Natural killer cell (primary cell): ENCODE results near the gene CAPZA2. TPM values are rescaled to one million over a fixed set of nuclear protein-coding genes. Genes with fewer than 3 reads are reported as not detected.

Experiments used
- ATAC-seq, 3 donors: fragments of 150-1000 bp in 2 of 3; fragments of 200-7000 bp in 1 of 3; cut with Tn5 transposase; 1 replicate in 1 of 3; 2 replicates in 2 of 3; pipeline ENCODE4 v1.10.0; 2021; ENCODE audit warnings: mild to moderate bottlenecking in 2 of 3, moderate library complexity in 2 of 3
- DNase-seq, 2 donors: peaks; one replicate each; pipeline versions ENCODE4 v3.0.0 to v3.0.0-alpha.2; 2013 to 2021; ENCODE audit warnings: mixed read lengths in 1 of 2
- H3K27ac ChIP-seq: one replicate; pipeline ENCODE4 v1.5.1; 2013; ENCODE audit warnings: mild to moderate bottlenecking, low read length
- H3K27me3 ChIP-seq: one replicate; pipeline ENCODE4 v1.6.1; 2013; ENCODE audit warnings: low read length; ENCODE audit not compliant: control insufficient read depth, insufficient read depth
- H3K36me3 ChIP-seq: one replicate; pipeline ENCODE4 v1.6.1; 2013; ENCODE audit warnings: low read length; ENCODE audit not compliant: control insufficient read depth, insufficient read depth
- H3K4me1 ChIP-seq: one replicate; pipeline ENCODE4 v1.6.1; 2013; ENCODE audit warnings: low read length; ENCODE audit not compliant: control insufficient read depth, insufficient read depth
- H3K4me3 ChIP-seq: one replicate; pipeline ENCODE4 v1.5.1; 2013; ENCODE audit warnings: low read length
- H3K9me3 ChIP-seq: one replicate; pipeline ENCODE4 v1.6.1; 2013; ENCODE audit warnings: low read length; ENCODE audit not compliant: control insufficient read depth, insufficient read depth
- H3K27ac Mint-ChIP-seq, 2 donors: one replicate each; pipeline ENCODE4 v1.8.0; 2022; ENCODE audit warnings: mild to moderate bottlenecking in 2 of 2, mixed read lengths in 2 of 2, moderate library complexity in 1 of 2
- H3K27me3 Mint-ChIP-seq, 2 donors: one replicate each; pipeline ENCODE4 v1.8.0; 2022; ENCODE audit warnings: low read depth in 2 of 2, mixed read lengths in 2 of 2
- H3K36me3 Mint-ChIP-seq: one replicate; pipeline ENCODE4 v1.8.0; 2022; ENCODE audit warnings: mixed read lengths
- H3K4me1 Mint-ChIP-seq, 2 donors: one replicate each; pipeline ENCODE4 v1.8.0; 2022; ENCODE audit warnings: mixed read lengths in 2 of 2
- H3K4me3 Mint-ChIP-seq: one replicate; pipeline ENCODE4 v1.8.0; 2022; ENCODE audit warnings: mild to moderate bottlenecking, moderate library complexity, mixed read lengths
- H3K9me3 Mint-ChIP-seq, 2 donors: one replicate each; pipeline ENCODE4 v1.8.0; 2022; ENCODE audit warnings: mixed read lengths in 2 of 2
- WGBS: methylation state at CpG from one replicate; pipeline ENCODE4 v1.1.7; 2013; ENCODE audit warnings: missing lambda C conversion rate; ENCODE audit not compliant: insufficient coverage; 5-methylcytosine and 5-hydroxymethylcytosine counted together
- intact Hi-C: fragments of 100-400 bp; cut with micrococcal nuclease; formaldehyde crosslinking; loops from one replicate; pipeline ENCODE4 v1.14.2; 2022
- total RNA-seq, 4 donors: library from RNA; stranded (reverse); fragments of 120-200 nt in 1 of 4; gene quantifications; one replicate each; pipeline versions ENCODE4 v1.2.3 to v1.2.4, GENCODE V29; 2013 to 2022
- TF ChIP-seq, protein P1 (sequence below): fragments of 200-600 bp; IDR thresholded peaks from one replicate; pipeline ENCODE4 v1.8.0; 2022; ENCODE audit warnings: antibody characterized with exemption

CAPZA2 gene
- total RNA-seq, 3 donors from 2014 or later (not counting 1 experiment from before 2014, with no cell fraction given): 97.0 to 135 (median 131) TPM

- no peaks in the 10 kb centered on the region for H3K9me3 ChIP-seq
- ATAC-seq (no peak), DNase-seq (no peak)
- no peaks in the 10 kb centered on the region for H3K4me1 ChIP-seq
- peaks cover 0 to 9% of the 10 kb centered on the region in 2 donors for H3K4me1 Mint-ChIP-seq
- no peaks in the 10 kb centered on the region for H3K9me3 Mint-ChIP-seq
- TF ChIP-seq, protein P1, sequence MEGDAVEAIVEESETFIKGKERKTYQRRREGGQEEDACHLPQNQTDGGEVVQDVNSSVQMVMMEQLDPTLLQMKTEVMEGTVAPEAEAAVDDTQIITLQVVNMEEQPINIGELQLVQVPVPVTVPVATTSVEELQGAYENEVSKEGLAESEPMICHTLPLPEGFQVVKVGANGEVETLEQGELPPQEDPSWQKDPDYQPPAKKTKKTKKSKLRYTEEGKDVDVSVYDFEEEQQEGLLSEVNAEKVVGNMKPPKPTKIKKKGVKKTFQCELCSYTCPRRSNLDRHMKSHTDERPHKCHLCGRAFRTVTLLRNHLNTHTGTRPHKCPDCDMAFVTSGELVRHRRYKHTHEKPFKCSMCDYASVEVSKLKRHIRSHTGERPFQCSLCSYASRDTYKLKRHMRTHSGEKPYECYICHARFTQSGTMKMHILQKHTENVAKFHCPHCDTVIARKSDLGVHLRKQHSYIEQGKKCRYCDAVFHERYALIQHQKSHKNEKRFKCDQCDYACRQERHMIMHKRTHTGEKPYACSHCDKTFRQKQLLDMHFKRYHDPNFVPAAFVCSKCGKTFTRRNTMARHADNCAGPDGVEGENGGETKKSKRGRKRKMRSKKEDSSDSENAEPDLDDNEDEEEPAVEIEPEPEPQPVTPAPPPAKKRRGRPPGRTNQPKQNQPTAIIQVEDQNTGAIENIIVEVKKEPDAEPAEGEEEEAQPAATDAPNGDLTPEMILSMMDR: no peak
- intact Hi-C loops: no loop called here
- H3K4me3 Mint-ChIP-seq: no peak overlapping the region
- no peaks in the 10 kb centered on the region for H3K27me3 Mint-ChIP-seq
- H3K4me3 ChIP-seq: no peak overlapping the region
- peak overlapping the region in 1 of 2 donors; percentile 2 for H3K27ac Mint-ChIP-seq
- H3K36me3 Mint-ChIP-seq: peaks cover 8% of the 10 kb centered on the region
- H3K27me3 ChIP-seq: no peaks in the 10 kb centered on the region
- no peak overlapping the region for H3K27ac ChIP-seq
- H3K36me3 ChIP-seq: peaks cover 24% of the 10 kb centered on the region
These were observed 58.0 kb downstream of the CAPZA2 start for GRCh38 chr7:116920359-116920758.

DNA sequence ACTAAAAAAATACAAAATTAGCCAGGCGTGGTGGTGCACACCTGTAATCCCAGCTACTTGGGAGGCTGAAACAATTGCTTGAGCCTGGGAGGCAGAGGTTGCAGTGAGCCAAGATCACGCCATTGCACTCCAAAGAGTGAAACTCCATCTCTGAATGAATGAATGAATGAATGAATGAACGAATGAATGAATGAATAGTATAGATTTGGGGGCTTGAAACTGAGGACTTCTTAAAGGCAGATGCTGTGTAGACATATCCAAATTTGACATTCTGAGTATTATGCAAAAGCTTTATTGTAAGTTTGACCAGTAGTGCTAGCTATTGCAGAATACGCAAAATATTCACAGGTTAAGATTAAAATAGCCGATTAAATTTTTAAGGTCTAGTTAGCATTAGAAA lies 60.2 kb downstream of the CAPZA2 start:
- Mint-ChIP-seq H3K9me3 (no peaks in the 10 kb centered on the region), H3K27me3 (no peaks in the 10 kb centered on the region), H3K27ac (no peak overlapping the region), H3K4me3 (no peak overlapping the region), H3K4me1 (peaks cover 0 to 9% of the 10 kb centered on the region in 2 donors), H3K36me3 (peaks cover 8% of the 10 kb centered on the region)
- Histone ChIP-seq H3K27ac (no peak overlapping the region), H3K9me3 (no peaks in the 10 kb centered on the region), H3K4me1 (no peaks in the 10 kb centered on the region), H3K27me3 (no peaks in the 10 kb centered on the region), H3K36me3 (peaks cover 12% of the 10 kb centered on the region), H3K4me3 (no peak overlapping the region)
- intact Hi-C loops: no loop called here
- ATAC-seq (no peak), DNase-seq (no peak)
- TF ChIP-seq, protein P1: no peak
- WGBS: 77% methylated on average over 5 of the region's 5 CpGs

DNA sequence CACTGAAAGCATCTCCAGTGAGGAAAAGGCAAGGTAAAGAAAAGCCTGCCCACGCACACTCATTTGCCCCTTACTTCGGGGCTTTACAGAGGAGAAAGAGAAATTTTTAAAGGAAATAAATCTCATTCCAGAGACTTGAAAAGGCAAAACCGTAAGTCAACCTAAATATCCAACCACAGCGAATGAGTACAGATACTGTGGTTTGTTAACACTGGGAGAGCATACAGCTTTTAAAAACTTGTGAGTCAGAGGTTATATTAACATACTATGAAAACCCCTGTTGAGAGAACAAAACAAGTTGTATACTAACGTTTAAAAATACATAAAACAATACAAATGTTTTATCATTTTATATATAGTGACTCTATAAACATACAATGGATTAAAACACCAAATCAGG lies 62.4 kb downstream of the CAPZA2 start:
- no peak for ATAC-seq
- intact Hi-C loops: no loop called here

GRCh38 chr7:116929021-116929420 lies 66.6 kb downstream of the CAPZA2 start:
- Mint-ChIP-seq H3K9me3 (no peaks in the 10 kb centered on the region), H3K4me3 (no peak overlapping the region), H3K27me3 (peaks cover 0 to 2% of the 10 kb centered on the region in 2 donors), H3K27ac (no peak overlapping the region), H3K36me3 (no peaks in the 10 kb centered on the region), H3K4me1 (peaks cover 0 to 6% of the 10 kb centered on the region in 2 donors)
- TF ChIP-seq, protein P1: no peak
- Histone ChIP-seq H3K4me1 (peaks cover 3% of the 10 kb centered on the region), H3K36me3 (no peaks in the 10 kb centered on the region), H3K4me3 (no peak overlapping the region), H3K9me3 (no peaks in the 10 kb centered on the region), H3K27me3 (no peaks in the 10 kb centered on the region), H3K27ac (no peak overlapping the region)
- 82% methylated on average over 3 of the region's 3 CpGs for WGBS
- no peak for ATAC-seq
- no peak for DNase-seq
- intact Hi-C loops: no loop called here

More for the DNA sequence above, 62.4 kb downstream of the CAPZA2 start:
- H3K27ac ChIP-seq: no peak overlapping the region
- DNase-seq: no peak
- no peaks in the 10 kb centered on the region for H3K4me1 ChIP-seq
- H3K4me3 ChIP-seq: no peak overlapping the region
- no peaks in the 10 kb centered on the region for H3K36me3 ChIP-seq
- TF ChIP-seq, protein P1: no peak
- H3K27me3 ChIP-seq: no peaks in the 10 kb centered on the region
- no peaks in the 10 kb centered on the region for H3K9me3 ChIP-seq
- WGBS: 91% methylated on average over 2 of the region's 5 CpGs
- Mint-ChIP-seq H3K27me3 (no peaks in the 10 kb centered on the region), H3K36me3 (no peaks in the 10 kb centered on the region), H3K27ac (no peak overlapping the region), H3K4me1 (peaks cover 0 to 9% of the 10 kb centered on the region in 2 donors), H3K4me3 (no peak overlapping the region), H3K9me3 (no peaks in the 10 kb centered on the region)
